IPS-NIHi7 (cell line): ENCODE measurements around the gene BCKDHA.
A peak's percentile ranks its signal among the peaks of the same experiment; 100 is the strongest.
"Not testable (repeated sequence)": the region's sequence is repeated elsewhere in the genome, so short reads cannot be mapped to it uniquely, and the experiment has no call there.

Source experiments
- DNase-seq: peaks from one replicate; pipeline ENCODE4 v3.0.0; 2012; ENCODE audit warnings: mixed read lengths; ENCODE audit errors: extremely low spot score

The BCKDHA gene

GRCh38 chr19:41366089-41366488 lies 31.5 kb upstream of the BCKDHA start:
- DNase-seq, result no peak

DNA sequence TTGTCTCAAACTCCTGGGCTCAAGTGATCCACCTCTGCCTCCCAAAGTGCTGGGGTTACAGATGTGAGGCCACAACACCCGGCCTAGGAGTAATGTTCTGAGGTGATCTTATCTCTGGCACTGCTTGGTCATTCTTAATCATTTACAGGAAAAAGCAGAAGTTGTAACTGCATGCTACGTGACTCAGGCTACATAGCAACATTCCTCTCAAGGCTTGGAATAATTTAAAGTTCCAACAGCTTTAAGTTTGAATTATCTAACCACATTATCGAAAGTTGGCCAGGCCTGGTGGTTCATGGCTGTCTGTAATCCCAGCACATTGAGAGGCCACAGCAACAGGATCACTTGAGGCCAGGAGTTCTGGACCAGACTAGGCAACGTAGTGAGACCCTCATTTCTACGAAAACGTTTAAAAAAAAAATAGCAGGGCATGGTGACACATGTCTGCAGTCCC lies 29.7 kb upstream of the BCKDHA start:
- no peak for DNase-seq

DNA sequence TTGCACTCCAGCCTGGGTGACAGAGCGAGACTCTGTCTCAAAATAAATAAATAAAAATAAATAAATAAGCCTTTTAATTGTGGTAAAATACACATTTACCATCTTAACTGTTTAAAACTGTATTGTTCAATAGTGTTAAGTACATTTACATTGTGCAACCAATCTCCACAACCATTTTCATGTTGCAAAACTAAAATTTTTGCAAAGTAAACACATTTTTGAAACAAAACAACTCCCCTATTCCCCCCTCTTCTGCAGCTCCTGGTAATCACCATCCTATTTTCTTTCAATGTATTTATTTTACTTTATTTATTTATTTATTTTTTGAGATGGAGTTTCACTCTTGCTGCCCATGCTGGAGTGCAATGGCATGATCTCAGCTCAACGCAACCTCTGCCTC lies 27.8 kb upstream of the BCKDHA start:
- DNase-seq, result no peak

DNA sequence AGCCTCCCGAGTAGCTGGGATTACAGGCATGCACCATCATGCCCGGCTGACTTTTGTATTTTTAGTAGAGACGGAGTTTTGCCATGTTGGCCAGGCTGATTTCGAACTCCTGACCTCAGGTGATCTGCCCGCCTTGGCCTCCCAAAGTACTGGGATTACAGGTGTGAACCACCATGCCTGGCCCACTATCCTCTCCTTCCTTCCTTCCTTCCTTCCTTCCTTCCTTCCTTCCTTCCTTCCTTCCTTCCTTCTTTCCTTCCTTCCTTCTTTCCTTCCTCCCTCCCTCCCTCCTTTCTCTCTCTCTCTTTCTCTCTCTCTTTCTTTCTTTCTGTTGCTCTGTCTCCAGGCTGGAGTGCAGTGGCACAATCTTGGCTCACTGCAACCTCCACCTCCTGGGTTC lies 26.5 kb upstream of the BCKDHA start:
- DNase-seq, result not testable (repeated sequence)

DNA sequence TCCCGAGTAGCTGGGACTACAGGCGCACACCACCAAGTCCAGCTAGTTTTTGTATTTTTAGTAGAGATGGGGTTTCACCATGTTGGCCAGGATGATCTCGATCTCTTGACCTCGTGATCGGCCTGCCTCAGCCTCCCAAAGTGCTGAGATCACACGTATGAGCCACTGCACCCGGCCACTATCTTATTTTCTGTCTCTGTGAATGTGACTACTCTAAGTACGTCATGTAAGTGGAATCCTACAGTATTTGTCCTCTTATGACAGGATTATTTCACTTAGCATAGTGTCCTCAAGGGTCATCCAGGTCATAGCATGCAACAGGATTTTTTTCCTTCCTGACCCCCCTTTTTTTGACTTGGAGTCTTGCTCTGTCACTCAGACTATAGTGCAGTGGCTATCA lies 26.1 kb upstream of the BCKDHA start:
- no peak for DNase-seq

GRCh38 chr19:41372501-41372900 lies 25.1 kb upstream of the BCKDHA start:
- no peak for DNase-seq

- no peak for DNase-seq
Observed at GRCh38 chr19:41373993-41374392, 23.6 kb upstream of the BCKDHA start.

DNA sequence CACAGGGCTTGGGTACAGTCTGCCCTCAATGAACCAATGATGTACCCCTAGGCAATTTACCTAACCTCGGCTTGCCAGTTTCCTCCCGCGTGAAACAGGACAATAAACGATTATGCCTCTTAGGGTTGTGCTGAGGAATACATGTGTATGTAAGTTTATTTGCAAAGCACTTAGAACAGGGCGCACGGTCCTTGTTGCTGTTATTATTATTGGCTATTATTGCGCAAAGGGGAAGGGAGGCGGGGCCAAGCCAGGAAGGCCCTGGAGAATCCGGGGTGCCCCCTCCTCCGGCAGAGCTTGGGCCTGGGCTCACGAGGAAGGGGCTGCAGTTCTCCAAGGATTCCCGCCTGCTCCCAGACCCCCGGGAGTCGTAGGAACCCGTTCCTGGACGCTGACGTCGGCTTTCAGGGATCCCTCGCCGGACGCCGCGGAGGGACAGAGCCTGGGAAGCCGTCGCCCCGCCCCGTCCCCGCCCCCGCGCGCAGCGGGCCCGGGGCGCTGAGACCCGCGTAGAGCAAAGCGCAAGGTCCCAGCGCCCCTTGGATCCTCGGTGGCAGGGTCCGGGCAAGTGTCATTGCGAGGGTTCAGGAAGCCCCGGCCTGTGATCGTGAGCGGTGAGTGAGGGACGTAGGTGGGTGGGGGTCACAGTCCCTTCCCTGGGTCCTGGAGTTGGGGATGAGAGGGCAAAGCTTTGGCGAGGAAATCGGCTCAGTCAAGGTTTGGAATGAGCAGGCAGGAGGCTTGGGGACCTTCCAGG lies 21.2 kb upstream of the BCKDHA start, which contains the start of gene TMEM91:
Gene TMEM91, plus strand, starts transcription at position 293 of the 757 bp plus-strand sequence. CDS start 1,777 bp downstream, outside the sequence.
- peak; percentile 79 for DNase-seq

GRCh38 chr19:41376998-41377365 lies 20.6 kb upstream of the BCKDHA start:
- no peak for DNase-seq

- DNase-seq, result peak; percentile 69
Observed at GRCh38 chr19:41377977-41378709, 19.5 kb upstream of the BCKDHA start.

GRCh38 chr19:41381536-41381935 lies 16.1 kb upstream of the BCKDHA start:
- not testable (repeated sequence) for DNase-seq

DNA sequence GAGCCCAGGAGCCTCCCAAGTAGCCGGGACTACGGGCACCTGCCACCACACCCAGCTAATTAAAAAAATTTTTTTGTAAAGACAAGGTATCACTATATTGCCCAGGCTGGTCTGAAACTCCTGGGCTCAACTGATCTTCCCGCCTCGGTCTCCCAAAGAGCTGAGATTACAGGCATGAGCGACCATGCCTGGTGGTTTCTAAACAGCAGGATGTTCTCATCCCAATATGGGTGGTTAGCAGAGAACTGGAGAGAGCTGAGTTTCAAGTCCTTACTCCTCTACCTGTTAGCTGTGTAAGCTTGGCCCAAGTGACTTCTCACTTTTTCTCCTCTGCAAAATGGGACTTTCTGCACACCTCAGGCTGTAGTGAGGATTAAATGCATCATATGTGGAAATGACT lies 13.3 kb upstream of the BCKDHA start:
- DNase-seq, result no peak

- no peak for DNase-seq
Observed at GRCh38 chr19:41386442-41386841, 11.2 kb upstream of the BCKDHA start.

GRCh38 chr19:41391618-41392017 lies 6.0 kb upstream of the BCKDHA start:
- DNase-seq, result no peak

- DNase-seq, result no peak
Observed at GRCh38 chr19:41392775-41393174, 4.8 kb upstream of the BCKDHA start.

DNA sequence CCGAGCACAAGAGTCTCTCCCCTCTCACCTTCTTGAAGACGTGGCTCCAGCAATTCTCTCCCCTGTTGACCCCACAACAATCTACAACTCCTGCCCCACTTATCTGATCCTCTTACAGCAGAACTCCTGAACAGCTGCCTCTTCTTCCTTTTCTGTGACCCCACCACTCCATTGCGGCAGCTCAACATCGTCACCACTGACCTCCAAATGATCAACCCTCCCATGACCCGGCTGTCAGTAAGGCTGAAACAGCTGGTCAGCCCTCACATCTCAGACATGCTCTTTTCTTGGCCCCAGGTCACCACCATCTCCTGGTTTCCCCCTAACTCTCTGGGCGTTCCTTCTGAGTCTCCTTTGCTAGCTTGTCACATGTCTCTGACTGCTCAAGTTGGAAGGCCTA lies 2.3 kb upstream of the BCKDHA start:
- no peak for DNase-seq

DNA sequence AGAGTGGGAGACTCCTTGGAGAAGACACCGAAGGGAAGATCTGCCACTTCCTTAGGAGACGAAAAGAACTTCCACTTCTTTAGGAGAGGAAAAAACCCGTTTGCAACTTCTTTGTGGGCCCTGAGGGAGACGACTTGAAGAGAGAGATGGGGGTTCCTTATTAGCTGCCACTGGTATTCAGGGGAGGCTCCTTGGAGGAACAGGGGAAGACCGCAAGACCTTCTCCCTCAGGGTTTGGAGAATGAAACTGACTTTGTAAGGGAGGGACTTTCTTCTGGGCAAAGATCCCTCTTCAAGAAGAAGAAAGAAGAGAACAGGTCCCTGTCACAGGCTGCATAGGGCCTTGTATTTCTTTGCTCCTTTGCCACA lies 416 bp downstream of the BCKDHA start:
- no peak for DNase-seq

DNA sequence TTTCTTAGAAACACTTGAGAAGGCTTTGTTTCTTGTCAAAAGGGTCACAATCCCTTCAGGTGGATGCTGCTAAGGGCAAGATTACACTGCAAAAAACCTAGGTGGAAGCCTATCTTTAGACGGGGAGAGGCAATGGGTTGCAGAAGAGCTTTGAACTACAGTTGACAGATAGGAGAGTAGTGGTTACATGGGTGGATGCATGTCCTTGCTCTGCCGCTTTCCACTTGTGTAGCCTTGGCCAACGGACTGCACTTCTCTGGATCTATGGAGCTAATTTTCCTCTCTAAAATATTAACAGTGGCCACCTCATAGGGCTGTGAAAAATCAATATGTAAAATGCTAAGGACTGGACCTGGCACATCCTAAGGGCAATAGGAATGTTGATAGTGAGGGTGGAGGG lies 980 bp downstream of the BCKDHA start:
- DNase-seq, result no peak

DNA sequence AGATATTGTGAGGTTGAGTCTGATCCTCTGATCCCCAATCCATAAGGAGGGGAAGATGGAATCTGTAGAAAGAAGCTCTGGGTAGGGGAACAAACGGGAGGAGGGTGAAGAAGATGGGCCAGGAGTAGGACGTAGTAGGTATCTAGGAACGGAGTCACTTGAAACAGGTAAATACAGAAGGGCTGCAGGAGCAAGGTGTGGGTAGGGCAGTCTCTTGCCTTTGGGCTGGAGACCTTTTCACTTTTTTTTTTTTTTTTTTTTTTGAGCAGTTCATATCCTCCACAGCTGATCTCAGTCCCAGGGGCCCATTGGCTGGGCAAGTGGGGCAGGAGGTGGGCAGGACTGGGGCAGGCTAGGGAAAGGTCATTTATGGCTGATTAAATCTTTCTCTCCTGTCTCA lies 1.5 kb downstream of the BCKDHA start:
- no peak for DNase-seq

GRCh38 chr19:41399525-41399924 lies 1.9 kb downstream of the BCKDHA start:
- no peak for DNase-seq

DNA sequence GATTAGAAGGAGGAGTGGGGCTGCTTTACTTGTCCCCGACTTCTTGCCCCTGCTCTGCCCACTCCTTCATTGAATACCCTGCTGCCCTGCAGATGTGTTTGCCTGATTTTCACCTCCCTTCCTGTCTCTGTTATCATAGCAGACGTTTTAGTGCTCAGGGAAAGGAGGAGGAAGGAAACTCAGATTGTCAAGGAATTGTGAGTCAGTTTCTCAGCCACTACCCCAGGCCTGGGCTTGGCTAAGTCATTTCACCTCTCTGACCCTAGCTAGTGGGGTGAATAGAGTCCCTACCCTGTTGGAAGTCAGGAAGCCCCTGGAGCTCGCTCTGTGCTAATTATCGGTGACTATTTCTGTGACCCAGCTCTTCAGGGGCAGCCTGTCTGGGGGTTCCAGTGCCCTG lies 3.9 kb downstream of the BCKDHA start:
- DNase-seq, result no peak

DNA sequence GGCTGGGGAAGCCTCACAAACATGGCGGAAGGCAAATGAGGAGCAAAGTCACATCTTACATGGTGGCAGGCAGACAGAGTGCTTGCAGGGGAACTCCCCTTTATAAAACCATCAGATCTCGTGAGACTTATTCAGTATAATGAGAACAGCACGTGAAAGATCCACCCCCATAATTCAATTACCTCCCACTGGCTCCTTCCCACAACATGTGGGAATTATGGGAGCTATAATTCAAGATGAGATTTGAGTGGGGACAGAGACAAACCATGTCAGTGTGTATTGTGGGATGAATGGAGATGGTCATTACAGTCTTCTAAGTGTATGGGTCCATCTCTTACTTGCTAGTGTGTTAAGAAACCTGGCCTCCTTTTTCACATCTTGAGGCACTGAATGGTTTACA lies 4.4 kb downstream of the BCKDHA start:
- no peak for DNase-seq
